ENCODE data around the gene HDAC7. TPM values are rescaled to one million over a fixed set of nuclear protein-coding genes. Genes with fewer than 3 reads are reported as not detected.

The HDAC7 gene
- total RNA-seq, 1 donor from 2014 or later: 93.2 TPM

GRCh38 chr12:47773858-47774580, 45.7 kb downstream of the HDAC7 start:
- Mint-ChIP-seq H3K27me3 (ENCODE audit: low read depth) (no peaks in the 10 kb centered on the region), H3K4me3 (ENCODE audit: unreplicated experiment) (peak overlapping the region; percentile 81), H3K9me3 (ENCODE audit: low read depth) (no peaks in the 10 kb centered on the region), H3K27ac (ENCODE audit: unreplicated experiment) (no peak overlapping the region), H3K4me1 (ENCODE audit: low read depth) (peaks cover 29% of the 10 kb centered on the region), H3K36me3 (ENCODE audit: low read depth) (no peaks in the 10 kb centered on the region)
- no peak for TF ChIP-seq CTCF (IDR thresholded peaks at IDR 0.05)
- no peak for DNase-seq (ENCODE audit: low spot score)

- no peak for DNase-seq (ENCODE audit: low spot score)
- Mint-ChIP-seq H3K9me3 (ENCODE audit: low read depth) (no peaks in the 10 kb centered on the region), H3K4me1 (ENCODE audit: low read depth) (peaks cover 27% of the 10 kb centered on the region), H3K27ac (ENCODE audit: unreplicated experiment) (no peak within 1 kb of the TSS), H3K27me3 (ENCODE audit: low read depth) (no peaks in the 10 kb centered on the region), H3K4me3 (ENCODE audit: unreplicated experiment) (peak within 1 kb of the TSS; percentile 81), H3K36me3 (ENCODE audit: low read depth) (no peaks in the 10 kb centered on the region)
- TF ChIP-seq CTCF (IDR thresholded peaks at IDR 0.05): peak; percentile 63
These were observed 46.4 kb downstream of the HDAC7 start, which contains the start of gene SLC48A1 for GRCh38 chr12:47773062-47773857. TSS of gene SLC48A1 (plus strand) at chr12:47773238. CDS start at chr12:47773305, 67 bp downstream.

- Mint-ChIP-seq H3K36me3 (ENCODE audit: low read depth) (no peaks in the 10 kb centered on the region), H3K27me3 (ENCODE audit: low read depth) (no peaks in the 10 kb centered on the region), H3K27ac (ENCODE audit: unreplicated experiment) (no peak overlapping the region), H3K4me1 (ENCODE audit: low read depth) (peaks cover 27% of the 10 kb centered on the region), H3K4me3 (ENCODE audit: unreplicated experiment) (peak overlapping the region; percentile 67), H3K9me3 (ENCODE audit: low read depth) (no peaks in the 10 kb centered on the region)
- no peak for TF ChIP-seq CTCF (IDR thresholded peaks at IDR 0.05)
- no peak for DNase-seq (ENCODE audit: low spot score)
These were observed 47.0 kb downstream of the HDAC7 start for GRCh38 chr12:47772738-47773061.

GRCh38 chr12:47772094-47772660, 47.5 kb downstream of the HDAC7 start:
- no peak for TF ChIP-seq CTCF (IDR thresholded peaks at IDR 0.05)
- Mint-ChIP-seq H3K36me3 (ENCODE audit: low read depth) (no peaks in the 10 kb centered on the region), H3K27me3 (ENCODE audit: low read depth) (no peaks in the 10 kb centered on the region), H3K27ac (ENCODE audit: unreplicated experiment) (no peak overlapping the region), H3K4me1 (ENCODE audit: low read depth) (peaks cover 32% of the 10 kb centered on the region), H3K9me3 (ENCODE audit: low read depth) (no peaks in the 10 kb centered on the region), H3K4me3 (ENCODE audit: unreplicated experiment) (peak overlapping the region; percentile 67)
- DNase-seq (ENCODE audit: low spot score): no peak

GRCh38 chr12:47771304-47771703, 48.4 kb downstream of the HDAC7 start:
- H3K9me3 Mint-ChIP-seq (ENCODE audit: low read depth): no peaks in the 10 kb centered on the region
- H3K4me1 Mint-ChIP-seq (ENCODE audit: low read depth): peaks cover 24% of the 10 kb centered on the region
- H3K36me3 Mint-ChIP-seq (ENCODE audit: low read depth): no peaks in the 10 kb centered on the region
- H3K27ac Mint-ChIP-seq (ENCODE audit: unreplicated experiment): no peak overlapping the region
- no peak for DNase-seq (ENCODE audit: low spot score)
- no peaks in the 10 kb centered on the region for H3K27me3 Mint-ChIP-seq (ENCODE audit: low read depth)
- no peak for TF ChIP-seq CTCF (IDR thresholded peaks at IDR 0.05)
- H3K4me3 Mint-ChIP-seq (ENCODE audit: unreplicated experiment): no peak overlapping the region

All from chondrocyte (in vitro differentiated cells).